Measurements from ENCODE around the gene AMBP.

AMBP gene

DNA sequence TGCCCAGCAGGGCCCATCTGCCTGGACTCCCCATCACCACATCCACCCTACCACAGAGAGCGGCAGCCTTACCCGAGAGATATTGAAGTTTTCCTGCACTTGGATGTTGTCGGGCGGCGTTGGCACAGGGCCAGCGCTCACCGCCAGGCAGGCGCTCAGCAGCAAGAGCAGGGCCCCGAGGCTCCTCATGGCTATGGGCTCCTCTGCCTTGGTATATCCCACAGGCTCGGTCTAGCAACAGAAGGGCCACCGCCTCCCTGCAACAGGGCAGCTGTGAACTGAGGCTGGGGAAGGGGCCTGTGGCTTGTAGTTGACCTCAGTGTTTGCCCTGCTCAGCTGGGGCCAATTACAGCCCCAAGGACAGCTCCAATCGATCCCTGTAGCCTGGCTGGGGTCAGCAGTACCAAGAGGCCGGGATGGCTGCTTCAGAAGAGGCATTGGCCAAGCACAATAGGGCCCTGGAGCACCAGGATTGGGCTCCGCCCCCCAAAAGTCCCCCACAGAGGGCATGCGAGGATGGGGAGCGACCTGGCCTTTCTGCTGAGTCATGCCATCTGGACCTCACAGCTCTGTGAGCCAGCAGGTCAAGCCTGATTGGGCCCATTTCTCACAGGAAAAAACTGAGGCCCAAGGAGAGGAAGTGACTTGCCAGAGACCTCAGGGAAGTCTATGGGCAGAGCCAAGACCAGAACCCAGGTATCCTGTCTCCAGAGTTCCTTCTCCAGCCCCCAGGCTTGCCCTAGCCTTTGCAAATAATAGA lies at the start of gene AMBP:
Gene AMBP (minus strand): TSS at position 280 of the 760 bp plus-strand sequence. CDS start 91 bp downstream, at position 189.
- no peak for DNase-seq

DNA sequence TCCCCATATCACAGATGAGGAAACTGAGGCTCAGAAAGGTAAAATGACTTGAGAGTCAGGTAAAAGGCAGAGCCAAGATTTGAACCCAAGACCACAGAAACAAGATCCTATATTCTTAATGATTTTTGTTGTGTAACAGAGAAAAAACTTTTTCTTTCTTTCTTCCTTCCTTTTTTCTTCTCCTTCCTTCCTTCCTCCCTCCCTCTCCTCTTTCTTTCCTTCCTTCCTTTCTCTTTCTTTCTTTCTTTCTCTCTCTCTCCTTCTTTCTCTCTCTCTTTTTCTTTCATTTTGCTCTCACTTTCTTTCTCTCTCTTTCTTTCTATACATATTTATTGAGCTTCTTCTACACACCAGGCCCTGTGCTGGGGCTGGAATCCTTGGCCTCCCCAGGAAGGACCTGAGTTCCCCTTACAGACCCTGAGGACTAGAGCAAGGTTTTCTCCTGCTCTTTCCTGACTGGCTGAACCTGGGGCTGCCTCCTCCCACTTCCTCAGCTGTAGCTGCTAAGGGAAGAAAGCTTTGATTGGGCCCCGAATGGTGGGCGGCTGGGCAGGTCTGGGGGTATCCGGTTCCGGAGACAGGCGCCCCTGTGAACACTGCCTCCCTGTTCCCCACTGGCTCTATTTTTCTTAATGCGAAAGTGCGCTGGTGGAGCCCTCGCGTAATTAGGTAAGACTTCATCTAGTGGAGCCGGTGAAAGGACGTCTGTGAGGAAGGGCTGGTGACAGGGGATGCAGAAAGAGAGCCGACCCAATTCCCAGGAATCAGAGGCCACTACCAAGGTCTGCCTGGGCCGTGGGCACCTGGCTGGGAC lies 48.4 kb upstream of the AMBP start:
- DNase-seq = no peak

GRCh38 chr9:114125476-114126013 lies 47.4 kb upstream of the AMBP start:
- DNase-seq = no peak

DNA sequence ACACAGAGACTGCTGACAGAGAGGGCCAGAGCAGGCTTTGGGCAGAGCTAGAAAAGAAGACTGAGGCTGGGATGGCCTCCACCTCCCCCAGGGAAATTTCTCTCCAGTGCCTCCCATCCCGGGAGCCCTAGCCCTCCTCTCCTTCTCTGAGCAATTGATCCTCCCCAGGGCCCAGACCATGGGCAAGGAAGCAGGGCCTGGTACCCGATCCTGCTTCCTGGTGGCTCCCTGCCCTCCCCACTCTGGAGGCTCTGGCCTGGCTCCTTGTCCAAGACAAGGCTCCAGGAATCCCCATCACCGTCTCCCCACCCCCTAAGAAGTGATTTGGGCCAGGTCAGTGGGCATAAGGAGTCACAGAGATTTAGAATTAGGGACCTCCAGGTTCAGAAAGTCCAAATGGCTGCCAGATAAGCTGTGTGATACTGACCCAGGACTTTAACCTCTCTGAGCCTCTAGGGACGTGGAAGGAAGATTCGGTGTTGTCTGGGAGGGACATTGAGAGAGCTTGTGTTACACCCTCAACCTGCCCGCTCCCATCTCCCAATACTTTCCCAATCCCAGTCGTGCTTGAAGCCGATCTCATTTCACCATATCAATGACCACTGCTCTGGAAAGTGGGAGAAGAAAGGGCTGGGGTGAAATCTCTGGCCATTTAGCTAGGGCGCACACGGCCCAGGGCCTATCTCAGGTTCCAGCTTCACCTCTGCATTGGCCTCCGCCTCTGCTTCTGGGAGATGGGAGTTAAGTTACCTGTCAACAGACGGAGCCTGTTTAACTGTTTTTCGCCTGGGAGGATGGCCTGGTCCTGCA lies 46.8 kb upstream of the AMBP start:
- DNase-seq = no peak

- no peak for DNase-seq
Observed at GRCh38 chr9:114124138-114124537, 46.0 kb upstream of the AMBP start.

DNA sequence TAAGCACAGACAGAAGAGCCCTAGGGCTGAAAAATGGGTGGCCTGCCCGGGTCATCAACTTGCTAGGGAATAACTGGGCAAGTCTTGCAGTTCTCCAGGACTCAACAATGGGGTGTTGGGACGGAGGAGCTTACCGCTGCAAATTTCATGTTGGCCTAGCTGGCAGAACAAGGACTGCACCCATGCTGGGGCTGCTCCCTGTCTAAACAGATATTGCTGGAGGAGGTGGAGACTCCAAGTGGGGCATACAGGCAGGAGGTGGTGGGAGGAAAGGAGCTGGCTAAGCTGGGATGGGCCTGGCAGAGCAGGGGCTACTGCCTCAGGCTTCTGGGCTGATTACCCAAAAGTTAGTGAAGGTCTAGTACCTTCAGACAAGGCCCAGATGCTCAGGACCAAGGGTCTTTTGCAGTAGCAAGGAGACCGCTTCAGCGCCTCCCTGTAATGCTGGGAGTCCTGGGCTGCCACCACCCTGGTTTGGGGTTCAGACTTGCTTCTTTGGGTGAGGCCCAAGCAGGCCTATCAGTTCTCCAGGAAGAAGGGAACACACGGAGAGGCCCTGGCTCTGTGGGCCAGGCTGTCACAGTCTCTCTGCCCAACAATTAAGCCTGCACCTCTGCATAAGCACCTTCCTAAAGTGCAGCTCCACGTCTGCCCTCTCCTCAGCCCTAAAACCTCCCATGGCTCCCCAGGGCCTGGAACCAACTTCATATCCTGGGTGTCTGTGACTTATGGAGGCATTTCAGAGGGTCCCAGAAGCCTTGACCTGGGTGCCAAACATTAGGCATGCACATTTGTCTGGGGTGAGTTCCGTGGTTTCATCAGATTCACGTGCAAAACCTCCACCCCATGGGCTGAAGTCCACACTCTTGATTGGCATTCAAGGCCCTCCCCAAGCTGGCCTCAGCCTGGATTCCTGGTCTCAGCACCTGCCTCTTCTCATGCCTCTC lies 45.2 kb upstream of the AMBP start:
- no peak for DNase-seq

GRCh38 chr9:114122136-114123027 lies 44.3 kb upstream of the AMBP start:
- DNase-seq = no peak

GRCh38 chr9:114121227-114122135 lies 43.4 kb upstream of the AMBP start:
- peak; percentile 78 for DNase-seq

- DNase-seq = no peak
Observed at GRCh38 chr9:114120192-114121014, 42.3 kb upstream of the AMBP start.

- DNase-seq = no peak
Observed at GRCh38 chr9:114119242-114120191, 41.4 kb upstream of the AMBP start.

GRCh38 chr9:114117996-114118830 lies 40.1 kb upstream of the AMBP start:
- no peak for DNase-seq

DNA sequence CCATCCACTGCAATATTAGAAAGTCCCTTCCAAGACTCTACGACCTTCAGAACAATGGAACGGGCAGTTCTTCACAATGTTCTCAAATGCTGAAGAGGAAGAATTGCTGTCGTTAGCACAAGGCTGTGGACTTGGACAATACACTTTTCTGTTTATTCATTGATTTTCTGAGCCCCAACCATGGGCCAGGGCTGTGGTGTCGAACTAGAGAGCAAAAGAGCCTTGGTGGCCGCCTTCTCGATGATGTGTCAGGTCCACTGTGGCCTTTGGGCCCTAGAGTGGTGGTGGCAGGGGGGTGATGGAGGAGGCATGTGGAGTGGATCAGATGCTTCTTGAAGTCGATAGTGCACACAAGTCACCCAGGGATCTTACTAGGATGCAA lies 39.5 kb upstream of the AMBP start:
- DNase-seq = no peak

DNA sequence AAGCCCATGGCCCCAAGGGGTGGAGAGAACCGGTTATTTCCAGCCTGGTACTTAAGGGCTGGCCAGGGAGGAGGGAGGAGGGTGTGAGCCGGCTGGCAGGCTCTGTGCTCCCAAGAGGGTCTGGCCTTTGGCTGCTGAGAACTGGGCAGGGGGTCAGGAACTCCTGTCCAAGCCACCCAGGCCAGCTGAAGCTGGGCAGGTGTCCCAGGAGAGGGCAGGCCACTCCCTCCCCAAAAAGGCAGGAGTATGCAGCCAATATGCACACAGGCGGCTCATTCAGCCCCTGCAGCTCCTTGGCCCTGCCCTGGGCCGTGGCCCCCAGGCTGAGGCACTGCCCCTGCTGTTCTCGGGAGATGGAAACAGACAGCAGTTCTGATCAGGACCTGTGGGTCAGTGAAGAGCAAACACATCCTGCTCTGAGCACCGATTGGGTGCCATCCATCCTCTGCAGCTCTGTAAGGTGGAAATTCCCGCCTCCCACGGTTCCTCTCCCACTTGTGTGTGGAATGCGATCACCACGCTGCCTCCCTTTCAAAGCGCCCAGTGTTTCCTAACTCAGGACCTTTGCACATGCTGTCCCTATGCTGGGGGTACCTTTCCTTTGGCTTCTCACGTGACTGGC lies 38.1 kb upstream of the AMBP start:
- no peak for DNase-seq

DNA sequence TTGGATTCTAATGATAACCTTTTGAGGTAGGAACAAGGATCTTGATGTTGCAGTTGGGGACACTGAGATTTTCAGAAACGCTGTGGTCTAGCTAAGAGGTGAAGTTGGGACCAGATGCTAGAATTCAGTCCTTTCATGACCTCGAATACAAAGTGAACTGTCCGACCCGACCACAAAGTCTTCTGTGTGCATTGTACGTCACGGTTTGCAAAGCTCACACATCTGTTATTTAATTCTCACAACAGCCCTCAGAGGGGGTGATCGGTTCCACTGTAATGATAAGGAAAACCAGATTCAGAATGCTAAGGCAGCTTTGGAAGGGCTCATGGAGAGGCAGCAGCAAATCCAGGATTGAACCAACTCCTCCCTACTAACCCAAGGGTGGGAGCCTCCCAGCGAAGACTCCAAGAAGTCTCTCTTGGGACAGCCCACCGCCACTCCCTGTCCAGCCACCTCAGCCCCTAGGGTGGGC lies 37.6 kb upstream of the AMBP start:
- DNase-seq = no peak

- DNase-seq = no peak
Observed at GRCh38 chr9:114114364-114114763, 36.3 kb upstream of the AMBP start.
